HG03103 (cell line): ENCODE measurements around the gene MTA3.

Experiments
- ATAC-seq: cut with Tn5 transposase; IDR thresholded peaks from one replicate; pipeline ENCODE4 v1.9.1; 2021; ENCODE audit warnings: low read depth; ENCODE audit not compliant: unreplicated experiment

MTA3 gene

DNA sequence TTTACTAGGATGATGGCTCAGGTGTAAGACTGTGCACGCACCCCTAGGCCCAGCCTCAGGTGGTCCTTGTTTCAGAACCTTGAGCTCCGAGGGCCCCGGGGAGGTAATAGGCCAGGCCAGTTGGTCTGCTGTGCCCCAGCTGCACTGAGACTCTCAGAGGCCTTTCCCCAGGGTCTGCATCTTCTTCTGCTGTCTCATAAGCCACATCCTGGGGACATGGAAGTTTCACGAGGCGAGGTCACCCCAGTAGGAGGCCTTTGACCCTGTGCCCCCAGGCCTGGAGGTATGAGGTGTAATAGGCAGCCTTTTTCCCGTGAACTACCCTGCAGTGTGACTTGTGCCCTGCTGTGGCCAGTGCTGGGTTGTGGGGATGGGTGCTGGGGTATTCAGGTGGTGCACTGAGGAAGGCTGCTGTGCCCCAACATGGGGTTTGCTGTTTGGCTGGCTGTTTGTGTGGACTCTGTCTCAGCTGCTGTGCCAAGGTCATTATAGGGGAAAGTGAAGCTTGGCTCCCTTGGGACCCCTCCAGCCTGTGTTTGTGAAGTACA, 188.6 kb downstream of the MTA3 start:
- ATAC-seq = no peak

DNA sequence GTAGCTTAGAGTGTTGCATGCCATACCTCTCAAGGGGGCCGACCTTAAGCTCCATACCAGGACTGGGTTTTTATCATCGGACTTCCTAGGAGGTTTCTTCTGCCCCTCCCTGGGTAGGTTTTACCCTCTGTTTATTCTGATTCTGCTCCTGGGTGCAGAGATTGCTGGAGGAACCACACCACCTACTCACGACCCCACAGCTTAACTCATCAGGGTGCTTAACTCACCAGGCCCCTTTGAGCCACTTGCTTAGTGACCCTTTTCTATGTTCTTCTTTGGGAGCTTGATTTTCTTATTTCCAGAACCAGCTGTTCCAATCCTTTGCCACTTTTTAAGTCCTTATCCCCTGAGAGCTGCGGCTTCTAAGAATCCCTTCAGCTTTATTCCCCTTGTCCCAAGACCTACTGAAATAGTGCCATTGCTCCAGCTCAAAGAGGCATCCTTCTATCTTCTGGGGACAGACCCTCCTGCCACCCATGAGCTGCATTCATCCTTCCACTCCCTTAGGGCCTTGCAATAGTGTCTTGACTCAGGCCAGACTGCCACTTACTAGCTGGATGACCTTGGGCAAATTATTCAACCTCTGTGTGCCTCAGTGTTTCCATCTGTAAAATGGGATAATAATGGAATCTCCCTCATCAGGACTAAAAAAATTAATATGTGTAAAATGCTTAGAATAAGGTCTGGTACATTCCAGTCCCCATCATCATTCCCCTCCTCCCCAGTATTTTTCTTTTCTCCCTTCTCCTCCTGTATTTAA, 189.7 kb downstream of the MTA3 start:
- ATAC-seq = no peak

DNA sequence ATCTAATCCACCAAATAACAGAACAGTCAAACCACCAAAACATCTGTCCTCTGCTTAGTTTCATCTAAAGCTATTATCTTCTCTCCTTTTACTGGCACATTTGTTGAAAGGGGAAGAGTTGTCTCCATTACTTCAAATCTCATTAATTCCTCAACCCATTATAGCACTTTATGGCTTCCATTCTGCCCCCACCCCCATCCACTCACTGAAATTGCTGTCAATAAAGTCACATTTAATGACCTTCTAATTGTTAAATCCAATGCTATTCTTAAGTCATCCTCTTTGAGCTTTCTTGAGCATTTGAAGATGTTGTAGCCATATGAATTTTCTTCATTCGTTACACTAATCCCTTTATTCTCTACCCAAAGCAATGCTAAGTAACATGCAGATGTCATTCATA, 190.3 kb downstream of the MTA3 start:
- no peak for ATAC-seq

DNA sequence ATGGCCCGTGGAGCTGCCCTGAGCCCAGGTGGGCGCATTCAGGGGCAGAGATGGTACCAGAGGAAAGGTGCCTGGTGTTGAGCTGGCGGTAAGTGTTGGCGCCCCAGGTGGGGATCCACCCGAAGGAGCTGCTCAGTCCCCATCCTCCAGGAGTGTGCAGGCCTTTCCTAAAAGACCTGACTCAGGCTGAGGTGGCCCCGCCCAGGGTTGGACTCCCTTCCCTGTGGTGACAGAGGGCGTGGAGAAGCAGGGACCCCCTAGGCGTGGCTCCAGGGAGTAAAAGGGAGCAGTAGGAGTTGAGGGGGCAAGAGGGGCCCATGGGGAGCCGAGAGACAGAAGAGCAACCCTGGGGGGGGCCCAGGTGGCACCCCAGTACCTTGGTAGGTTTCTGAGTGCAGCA, 193.1 kb downstream of the MTA3 start:
- ATAC-seq = no peak

DNA sequence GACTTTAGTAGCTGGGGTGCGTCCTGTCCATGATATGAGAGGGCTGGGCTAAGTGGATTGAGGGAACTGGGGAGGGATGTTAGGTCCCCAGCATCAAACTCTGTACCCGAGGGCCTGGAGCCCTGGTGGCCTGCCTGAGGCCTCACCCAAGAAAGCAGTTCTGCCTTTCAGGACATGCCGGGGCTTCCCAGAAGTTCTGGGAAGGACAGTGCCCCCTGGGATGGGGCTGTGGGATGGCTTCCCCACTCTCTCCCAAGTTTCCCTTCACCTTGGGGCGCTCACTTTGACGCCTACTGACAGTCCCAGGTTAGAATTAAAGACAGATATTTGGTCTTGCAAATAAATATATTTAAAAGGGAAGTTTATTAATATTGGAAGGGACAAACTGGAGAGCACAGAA, 193.7 kb downstream of the MTA3 start:
- ATAC-seq = no peak

DNA sequence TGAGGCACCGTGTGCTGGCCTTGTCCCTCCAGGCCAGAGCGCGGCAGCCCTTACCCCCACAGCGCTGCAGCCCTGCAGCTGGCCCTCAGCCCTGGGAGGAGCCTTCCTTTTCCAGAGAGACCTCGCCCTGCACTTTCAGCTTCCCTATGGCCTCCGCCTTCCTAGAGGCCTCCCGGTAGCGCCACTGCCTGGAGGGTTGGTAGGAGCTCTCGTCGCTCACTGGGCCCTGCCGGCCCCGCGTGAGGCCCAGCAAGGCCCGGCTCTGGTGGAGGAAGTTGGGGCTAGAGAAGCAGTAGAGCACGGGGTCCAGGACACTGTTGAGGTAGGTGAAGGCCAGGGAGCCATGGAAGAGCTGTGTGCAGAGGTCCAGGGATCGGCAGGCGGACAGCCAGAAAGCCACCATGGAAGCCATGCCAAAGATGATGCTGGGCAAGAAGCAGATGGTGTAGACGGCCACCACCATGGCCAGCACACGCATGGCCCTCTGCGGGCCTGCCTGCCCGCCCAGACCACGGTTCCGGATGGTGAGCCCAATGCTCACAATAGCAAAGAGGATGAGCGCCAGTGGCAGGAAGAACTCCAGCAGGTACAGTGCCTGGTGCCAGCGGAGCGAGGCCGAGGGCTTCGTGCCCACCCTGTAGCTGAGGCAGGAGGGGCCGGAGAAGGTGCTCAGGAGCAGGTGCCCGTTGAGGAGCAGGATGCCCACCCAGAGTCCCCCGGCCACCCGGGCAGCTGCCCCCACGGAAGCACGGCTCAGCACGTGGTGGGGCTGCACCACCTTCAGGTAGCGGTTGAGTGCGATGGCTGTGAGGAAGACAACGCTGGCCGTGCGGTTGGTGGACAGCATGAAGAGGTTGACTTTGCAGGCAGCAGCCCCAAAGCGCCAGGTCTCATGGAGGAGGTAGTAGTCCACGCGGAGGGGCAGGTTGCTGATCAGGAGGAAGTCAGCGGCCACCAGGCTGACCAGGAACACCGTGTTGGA, 194.7 kb downstream of the MTA3 start:
- no peak for ATAC-seq

DNA sequence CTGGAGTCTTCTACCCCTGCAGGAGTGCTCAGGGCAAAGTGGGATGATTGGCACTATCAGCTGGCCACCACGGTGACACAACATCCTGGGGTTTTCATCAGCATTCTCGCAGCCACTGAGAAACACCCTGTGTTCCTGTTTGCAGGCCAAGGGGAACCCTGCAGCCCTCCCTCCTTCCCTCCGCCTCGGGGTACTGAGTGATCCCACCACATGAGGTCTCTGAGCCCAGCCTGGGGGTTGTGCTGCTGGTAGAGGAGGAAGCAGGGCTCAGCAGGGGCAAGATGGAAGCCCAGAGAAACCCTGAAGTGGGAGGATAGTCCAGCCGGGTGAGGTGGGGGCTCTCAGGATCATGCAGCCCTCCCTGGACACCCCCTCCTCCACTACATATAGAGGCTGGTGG, 195.7 kb downstream of the MTA3 start, which contains the start of gene OXER1:
Gene OXER1 (minus strand): TSS at position 40 of the 400 bp plus-strand sequence. CDS start 73 bp downstream, outside the sequence.
- ATAC-seq = no peak

DNA sequence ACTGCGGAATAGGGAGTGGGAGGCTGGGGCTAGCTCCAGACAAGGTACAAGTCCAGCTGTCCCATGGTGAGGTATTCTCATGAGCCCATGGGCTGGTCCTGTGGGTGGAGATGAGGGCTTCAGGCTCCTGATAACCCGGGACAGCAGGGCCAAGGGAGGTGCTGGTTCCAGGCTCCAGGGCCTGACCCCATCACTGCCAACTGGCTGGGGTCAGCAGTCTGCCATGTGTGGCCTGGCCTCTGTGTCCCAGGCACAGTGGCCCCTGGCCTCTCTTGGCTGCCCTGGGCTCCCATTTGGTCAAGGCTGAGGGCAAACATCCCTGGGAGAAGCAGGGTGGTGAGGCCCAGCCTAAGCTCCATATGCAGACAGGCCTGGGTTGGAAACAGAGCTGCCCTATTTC, 196.5 kb downstream of the MTA3 start:
- no peak for ATAC-seq

DNA sequence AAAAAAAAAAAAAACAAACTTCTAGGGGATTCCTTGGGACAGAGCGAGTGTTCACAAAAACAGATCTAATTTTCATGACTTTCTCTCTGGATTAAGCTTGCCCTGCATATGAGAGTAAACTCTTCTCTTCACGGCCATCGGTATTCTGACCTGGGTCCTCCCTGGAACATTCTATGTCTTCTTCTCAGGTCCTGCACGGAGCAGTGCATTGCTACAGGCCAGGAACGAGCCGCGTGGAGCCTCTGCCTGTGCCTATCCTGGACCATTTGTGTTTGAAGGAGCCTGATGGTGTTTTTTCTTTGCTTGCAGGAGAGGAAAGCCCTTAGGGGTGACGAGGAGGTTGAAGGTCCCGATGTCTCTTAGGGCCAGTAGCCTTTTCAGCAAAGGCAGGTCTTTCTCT, 197.3 kb downstream of the MTA3 start:
- ATAC-seq = no peak

DNA sequence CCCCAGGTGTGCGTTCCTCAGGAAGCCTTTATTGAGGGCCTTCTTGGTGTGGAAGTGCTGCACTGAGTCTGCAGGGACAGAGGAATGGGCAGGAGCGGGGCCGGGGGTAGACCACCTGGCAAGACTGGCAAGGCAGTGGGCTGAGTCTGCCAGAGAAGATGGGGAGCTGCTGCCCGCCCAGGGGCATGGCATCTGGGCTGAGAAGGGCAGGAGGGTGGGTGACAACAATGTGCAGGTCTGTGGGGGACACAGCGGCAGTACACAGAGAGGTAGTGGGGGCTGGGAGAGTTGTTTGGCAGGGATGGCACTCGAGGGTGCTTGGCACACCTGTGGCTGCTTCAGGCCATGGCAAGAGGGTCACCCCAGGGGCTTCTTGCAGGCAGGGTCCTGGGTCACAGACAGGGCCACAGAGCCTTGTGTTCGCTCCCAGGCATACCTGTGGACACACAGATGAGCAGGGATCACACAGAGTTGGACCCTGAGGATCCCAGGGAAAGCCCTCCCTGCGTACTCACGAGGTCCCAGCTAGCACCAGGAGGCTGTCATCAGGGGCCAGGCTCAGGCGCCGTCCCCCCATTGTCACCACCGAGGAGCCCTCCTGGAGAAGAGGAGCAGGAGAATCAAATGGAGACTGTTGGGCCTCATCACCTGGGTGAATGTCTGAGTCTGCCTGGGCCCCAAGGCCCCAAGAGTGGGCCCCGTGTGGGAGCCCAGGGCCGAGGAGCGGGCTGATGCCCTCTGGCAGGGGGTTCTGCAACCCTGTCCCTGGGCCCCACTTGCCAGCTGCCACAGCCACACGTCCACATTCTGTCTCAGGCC, 198.9 kb downstream of the MTA3 start:
- ATAC-seq = no peak

DNA sequence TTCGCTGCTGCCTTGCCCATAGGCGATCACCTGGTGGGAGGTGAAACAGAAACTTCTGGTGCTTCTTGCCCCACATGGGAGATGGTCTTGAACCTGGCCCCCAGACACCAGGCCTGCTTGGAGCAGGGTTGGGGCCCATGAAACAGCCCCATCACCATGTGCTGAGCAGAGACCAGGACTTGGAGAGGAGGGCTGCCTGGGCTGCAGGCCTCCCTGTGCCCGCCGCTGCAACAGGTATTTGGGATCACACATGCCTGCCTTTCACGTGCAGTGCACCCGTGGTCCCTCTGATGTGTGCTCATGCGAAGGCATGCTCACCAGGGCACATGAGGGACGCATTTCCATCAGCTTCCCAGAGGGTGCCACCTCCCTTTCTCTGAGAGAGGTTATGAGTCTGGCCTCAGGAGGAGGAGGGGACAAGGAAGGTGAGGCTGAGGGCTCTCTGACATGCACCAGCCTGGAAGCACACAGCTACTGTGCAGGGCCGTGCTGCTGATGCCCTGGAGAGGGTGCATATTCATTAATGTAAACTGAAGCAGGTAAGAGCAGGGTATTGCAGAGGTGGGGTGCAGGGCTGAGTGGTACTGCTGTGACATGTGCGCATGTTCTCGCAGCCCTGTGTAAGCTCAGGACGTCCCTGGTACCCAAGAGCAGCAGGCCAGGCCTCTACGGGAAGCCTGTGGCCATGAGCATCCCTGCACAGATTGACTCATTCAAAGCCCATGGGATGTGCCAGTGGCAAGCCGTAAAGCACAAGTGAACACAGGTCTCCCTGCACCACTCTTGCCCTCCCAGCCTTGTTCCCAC, 199.7 kb downstream of the MTA3 start:
- no peak for ATAC-seq

DNA sequence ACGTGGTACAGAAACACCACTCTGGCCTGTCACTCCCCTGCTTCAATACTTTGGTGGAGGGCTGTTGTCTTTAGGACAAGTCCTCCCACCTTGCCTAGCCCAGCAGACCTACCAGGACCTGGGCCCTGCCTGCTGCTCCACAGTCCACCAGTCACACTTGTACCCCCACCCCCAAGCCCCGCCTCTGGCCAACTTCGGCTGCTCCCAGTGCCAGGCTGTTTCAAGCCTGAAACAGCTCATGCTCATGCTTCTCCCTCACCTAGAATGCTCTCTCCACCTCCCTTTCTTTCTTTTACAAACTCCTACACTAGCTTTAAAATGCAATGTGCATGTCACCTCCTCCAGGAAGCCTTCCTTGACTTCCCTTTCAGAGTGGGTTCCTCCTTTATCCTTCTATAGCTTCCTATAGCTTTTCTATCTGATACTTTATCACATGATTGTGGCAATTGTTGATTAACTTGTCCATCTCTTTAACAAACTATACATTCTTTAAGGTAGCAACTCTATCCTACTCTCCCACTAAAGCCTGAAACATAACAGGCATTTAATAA, 200.3 kb downstream of the MTA3 start:
- ATAC-seq = no peak

DNA sequence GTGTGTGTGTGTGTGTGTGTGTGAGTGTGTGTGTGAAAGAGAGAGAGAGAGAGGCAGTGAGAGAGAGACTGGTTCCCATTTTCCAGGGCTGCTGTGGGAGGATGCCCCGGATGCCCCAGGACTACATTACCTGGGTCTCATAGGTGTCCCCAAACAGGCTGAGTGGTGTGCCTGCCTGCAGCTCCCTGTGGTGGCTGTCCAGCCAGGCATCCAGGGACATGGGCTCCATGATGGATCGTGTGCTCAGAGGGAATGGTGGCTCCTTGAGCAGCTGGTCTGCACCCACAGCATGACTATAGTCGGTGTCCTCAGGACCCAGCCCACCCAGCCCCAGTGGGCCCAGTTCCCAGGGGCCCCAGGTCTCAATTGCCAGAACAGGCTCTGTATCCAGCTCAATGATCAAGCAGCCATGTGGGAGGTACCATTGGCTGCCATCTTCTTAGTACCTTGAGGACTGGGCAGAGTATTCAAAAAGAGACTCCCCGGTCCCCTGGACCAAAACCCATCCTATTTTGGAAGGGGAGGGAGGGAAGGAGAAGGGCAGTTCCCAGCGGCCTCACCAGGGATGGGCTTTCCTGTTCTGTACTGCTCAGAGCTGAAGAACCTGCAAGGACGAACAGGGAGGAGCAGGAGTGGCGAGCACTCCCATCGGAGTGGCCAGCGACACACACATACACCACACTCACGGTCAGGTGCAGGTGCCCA, 201.3 kb downstream of the MTA3 start:
- ATAC-seq = no peak

DNA sequence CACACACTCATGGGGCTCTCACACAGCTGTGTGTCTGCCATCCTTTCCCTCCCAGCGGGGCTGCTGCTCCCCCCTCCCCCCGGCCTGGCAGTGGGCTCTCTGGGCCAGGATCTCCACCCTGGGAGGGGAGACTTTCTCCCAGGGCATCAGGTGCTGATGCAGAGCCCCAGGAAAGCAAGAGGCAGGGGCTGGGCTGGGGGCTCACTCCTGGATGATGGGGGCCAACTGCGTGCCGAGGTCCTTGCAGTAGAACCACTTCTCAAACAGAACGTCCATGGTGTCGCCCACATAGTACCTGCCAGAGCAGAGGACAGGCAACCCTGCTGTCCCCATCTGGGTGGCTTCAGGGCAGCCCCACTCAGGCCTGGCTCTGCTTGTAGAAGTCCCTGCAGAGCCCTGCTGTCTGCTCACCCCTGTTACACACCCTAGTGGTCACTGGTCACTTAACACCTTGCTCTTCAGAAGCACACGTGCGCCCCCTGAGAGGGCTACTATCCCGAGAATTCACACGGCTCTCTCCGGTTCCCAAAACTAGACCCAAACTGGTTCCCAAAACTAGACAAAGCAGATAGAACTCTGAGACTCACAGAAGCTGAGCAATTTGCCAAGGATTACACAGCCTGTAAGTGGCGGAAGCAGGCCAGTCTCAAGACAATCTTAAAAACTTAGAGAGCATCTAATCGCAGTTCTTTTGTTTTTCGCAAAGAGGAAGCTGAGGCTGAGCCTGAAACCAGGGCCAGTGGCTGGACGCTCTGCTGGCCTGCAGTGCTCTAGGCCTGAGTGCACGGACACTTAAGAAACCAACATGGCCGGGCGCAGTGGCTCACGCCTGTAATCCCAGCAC, 202.1 kb downstream of the MTA3 start:
- ATAC-seq = peak; percentile 59

DNA sequence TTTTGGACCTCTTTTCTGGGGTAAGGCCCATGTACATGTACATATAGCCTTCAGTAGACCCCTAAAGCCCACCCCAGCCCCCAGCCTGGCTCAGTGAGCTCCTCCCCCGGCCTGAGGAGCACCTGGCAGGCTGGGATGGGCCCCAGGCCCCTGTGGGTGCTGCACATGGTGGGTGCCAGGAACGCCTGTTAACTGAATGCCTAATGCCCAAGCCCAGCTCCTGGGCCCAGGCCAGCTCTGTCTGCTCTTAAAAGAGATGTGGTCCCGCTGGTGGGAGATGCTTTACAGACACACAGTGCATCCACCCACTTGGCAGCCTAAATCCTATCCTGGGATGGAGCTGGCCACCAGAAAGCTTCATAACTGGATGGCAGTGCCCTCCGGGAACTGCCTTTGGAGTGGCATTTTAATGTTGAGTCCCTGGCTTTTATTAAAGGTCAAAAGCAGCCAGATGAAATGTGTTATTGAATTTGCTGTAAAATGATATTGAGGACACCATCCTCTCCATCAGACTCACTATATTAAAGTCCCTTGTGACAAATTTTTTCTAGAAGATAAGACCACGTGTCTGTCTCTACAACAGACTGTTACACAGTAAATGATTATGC, 203.2 kb downstream of the MTA3 start:
- ATAC-seq = no peak

DNA sequence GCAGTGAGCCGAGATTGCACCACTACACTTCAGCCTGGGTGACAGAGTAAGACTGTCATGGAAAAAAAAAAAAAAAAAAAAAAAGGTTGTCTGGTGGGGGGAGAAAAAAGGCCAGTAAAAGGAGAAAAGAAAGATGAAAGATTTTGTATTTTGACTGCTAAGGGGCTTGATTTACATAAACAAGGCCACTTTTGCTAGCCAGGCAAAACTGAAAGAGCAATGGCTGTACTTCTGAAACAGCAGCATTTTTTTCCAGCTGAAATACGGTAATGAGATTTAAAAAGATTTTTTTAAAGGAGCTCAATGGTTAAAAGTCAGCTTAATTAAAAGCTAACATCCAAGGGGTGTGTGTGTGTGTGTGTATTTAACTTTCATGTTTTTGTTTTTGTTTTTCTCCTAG, 206.8 kb downstream of the MTA3 start:
- ATAC-seq = no peak

DNA sequence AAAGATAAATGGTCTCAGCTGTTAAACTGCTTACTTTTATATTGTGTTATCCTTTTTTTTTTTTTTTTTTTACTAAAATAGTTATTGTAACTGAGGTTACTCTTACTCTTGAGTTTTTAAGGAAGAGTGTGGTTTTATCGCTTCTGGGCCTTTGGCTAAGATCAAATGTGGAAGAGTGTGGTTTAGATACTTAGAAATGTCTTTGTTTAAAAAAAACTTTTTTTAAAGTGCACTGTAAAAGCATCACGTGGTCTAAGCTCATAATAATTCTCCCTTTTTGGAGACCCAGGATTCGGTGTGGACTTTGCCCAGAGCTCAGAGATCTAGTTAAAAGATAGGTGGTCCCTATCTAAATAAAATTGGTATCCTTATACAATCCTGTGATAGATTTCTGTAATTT, 207.4 kb downstream of the MTA3 start:
- no peak for ATAC-seq
